ENCODE results near the gene DENND2D.
"Not testable (repeated sequence)": the region's sequence is repeated elsewhere in the genome, so short reads cannot be mapped to it uniquely, and the experiment has no call there.

- TF ChIP-seq, protein P1, sequence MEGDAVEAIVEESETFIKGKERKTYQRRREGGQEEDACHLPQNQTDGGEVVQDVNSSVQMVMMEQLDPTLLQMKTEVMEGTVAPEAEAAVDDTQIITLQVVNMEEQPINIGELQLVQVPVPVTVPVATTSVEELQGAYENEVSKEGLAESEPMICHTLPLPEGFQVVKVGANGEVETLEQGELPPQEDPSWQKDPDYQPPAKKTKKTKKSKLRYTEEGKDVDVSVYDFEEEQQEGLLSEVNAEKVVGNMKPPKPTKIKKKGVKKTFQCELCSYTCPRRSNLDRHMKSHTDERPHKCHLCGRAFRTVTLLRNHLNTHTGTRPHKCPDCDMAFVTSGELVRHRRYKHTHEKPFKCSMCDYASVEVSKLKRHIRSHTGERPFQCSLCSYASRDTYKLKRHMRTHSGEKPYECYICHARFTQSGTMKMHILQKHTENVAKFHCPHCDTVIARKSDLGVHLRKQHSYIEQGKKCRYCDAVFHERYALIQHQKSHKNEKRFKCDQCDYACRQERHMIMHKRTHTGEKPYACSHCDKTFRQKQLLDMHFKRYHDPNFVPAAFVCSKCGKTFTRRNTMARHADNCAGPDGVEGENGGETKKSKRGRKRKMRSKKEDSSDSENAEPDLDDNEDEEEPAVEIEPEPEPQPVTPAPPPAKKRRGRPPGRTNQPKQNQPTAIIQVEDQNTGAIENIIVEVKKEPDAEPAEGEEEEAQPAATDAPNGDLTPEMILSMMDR (IDR thresholded peaks at IDR 0.05), result not testable (repeated sequence)
- not testable (repeated sequence) for TF ChIP-seq POLR2AphosphoS5 (IDR thresholded peaks at IDR 0.05)
Observed at GRCh38 chr1:111215285-111215684, 14.8 kb upstream of the DENND2D start.

Data from breast epithelium (tissue), 3 donors.